Measurements from ENCODE around the gene REV1. TPM values are rescaled to one million over a fixed set of nuclear protein-coding genes. Genes with fewer than 3 reads are reported as not detected.
"Not testable (repeated sequence)": the region's sequence is repeated elsewhere in the genome, so short reads cannot be mapped to it uniquely, and the experiment has no call there.

Gene REV1
- total RNA-seq, 1 experiment from 2014 or later: 11.7 TPM

DNA sequence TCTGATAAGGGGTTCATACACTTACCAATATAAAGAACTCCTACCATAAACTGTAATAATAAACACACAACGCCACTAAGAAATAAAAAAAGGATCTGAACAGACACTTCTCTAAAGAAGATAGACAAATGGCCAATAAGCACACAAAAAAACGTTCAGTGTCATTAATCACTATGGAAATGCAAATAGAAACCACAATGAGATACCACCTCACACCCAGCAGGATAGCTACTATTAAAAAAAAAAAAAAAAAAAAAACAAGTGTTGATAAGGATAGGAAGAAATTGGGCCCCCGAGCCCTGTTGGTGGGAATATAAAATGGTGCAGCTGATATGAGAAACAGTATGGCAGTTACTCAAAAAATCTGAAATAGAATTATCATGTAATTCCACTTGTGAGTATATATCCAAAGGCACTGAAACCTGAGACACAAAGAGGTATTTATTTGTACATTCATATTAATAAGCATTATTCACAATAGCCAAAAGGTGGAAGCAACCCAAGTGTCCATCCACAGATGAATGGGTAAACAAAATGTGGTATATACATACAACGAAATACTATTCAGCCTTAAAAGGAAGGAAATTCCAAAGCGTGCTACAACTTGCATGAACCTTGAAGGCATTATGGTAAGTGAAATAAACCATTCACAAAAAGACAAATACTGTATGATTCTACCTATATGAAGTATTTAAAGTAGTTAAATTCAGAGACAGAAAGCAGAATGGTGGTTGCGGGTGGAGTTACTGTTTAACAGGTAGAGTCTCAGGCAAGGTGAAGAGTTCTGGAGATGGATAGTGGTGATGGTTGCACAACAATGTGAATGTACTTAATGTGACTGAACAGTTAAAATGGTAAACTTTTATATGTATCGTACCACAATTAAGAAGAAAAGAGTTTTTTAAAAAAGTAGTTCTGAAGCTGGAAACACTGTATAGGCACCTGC is 17.9 kb downstream of the REV1 start:
- Histone ChIP-seq H3K27me3 (no peaks in the 10 kb centered on the region), H3K4me3 (no peak overlapping the region), H3K36me3 (peaks cover 15% of the 10 kb centered on the region), H3K9me3 (no peaks in the 10 kb centered on the region)
- DNase-seq: no peak

- no peak overlapping the region for H3K4me3 ChIP-seq
- H3K36me3 ChIP-seq: peaks cover 18% of the 10 kb centered on the region
- H3K9me3 ChIP-seq: no peaks in the 10 kb centered on the region
- DNase-seq: no peak
- no peaks in the 10 kb centered on the region for H3K27me3 ChIP-seq
Observed at GRCh38 chr2:99470957-99471356, 18.9 kb downstream of the REV1 start.

DNA sequence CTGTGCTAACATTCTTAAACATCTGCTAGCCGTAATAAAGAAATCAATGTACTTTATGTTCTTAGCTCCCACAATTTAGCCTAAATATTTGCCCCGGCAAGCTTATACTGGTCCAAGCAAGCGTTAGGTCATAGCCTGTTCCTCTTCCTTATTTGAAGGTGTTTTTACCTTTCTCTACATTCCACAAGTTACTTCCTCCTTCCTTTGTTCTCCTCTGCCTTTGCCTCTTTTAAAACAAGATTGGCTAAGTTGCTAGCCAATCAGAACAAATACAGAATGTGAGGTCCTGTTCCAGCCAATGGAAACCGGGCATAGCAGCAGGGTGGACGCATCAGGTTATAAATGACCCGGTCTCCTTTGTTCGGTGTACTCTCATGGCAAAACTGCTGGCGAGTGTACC is 19.4 kb downstream of the REV1 start:
- H3K27me3 ChIP-seq, DNase-seq, H3K9me3 ChIP-seq, H3K4me3 ChIP-seq: not testable (repeated sequence)
- H3K36me3 ChIP-seq: peaks cover 18% of the 10 kb centered on the region

GRCh38 chr2:99469394-99469793 is 20.4 kb downstream of the REV1 start:
- no peaks in the 10 kb centered on the region for H3K9me3 ChIP-seq
- no peak overlapping the region for H3K4me3 ChIP-seq
- DNase-seq: no peak
- no peaks in the 10 kb centered on the region for H3K27me3 ChIP-seq
- H3K36me3 ChIP-seq: peaks cover 18% of the 10 kb centered on the region

- Histone ChIP-seq H3K36me3 (peaks cover 29% of the 10 kb centered on the region), H3K27me3 (no peaks in the 10 kb centered on the region), H3K4me3 (no peak overlapping the region), H3K9me3 (peaks cover 3% of the 10 kb centered on the region; the same call in 1 of the 2 replicates)
- DNase-seq: no peak
Observed at GRCh38 chr2:99468155-99468554, 21.7 kb downstream of the REV1 start.

GRCh38 chr2:99467390-99467789 is 22.4 kb downstream of the REV1 start:
- no peak for DNase-seq
- Histone ChIP-seq H3K36me3 (peaks cover 34% of the 10 kb centered on the region), H3K27me3 (no peaks in the 10 kb centered on the region), H3K9me3 (peaks cover 4% of the 10 kb centered on the region), H3K4me3 (no peak overlapping the region)

- no peak overlapping the region for H3K4me3 ChIP-seq
- H3K9me3 ChIP-seq: peaks cover 11% of the 10 kb centered on the region
- H3K36me3 ChIP-seq: peaks cover 53% of the 10 kb centered on the region
- DNase-seq: no peak
- H3K27me3 ChIP-seq: no peaks in the 10 kb centered on the region
Observed at GRCh38 chr2:99461828-99462483, 27.9 kb downstream of the REV1 start.

GRCh38 chr2:99458529-99458928 is 31.3 kb downstream of the REV1 start:
- Histone ChIP-seq H3K9me3 (peaks cover 8% of the 10 kb centered on the region), H3K4me3 (no peak overlapping the region), H3K36me3 (peaks cover 60% of the 10 kb centered on the region), H3K27me3 (no peaks in the 10 kb centered on the region)
- DNase-seq: no peak

DNA sequence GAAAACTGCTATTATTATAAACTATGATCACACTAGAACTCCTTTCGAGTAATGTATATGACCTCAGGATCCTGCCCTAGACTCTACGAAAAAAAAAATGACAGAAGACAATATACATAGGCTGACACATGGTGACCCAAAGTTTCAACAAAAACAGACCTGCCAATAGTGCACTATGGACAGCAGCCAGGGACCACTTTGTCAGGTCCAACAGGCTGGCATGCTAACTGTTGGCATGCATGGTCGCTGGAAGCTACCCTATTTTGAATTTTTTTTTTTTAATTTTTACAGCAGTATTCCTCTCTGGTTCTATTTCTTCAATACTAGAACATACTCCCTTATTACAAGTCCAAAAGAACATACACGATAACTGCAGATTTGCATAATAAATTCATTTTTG is 38.1 kb downstream of the REV1 start:
- Histone ChIP-seq H3K4me3 (no peak overlapping the region), H3K36me3 (peaks cover 48% of the 10 kb centered on the region), H3K27me3 (no peaks in the 10 kb centered on the region), H3K9me3 (no peaks in the 10 kb centered on the region)
- no peak for DNase-seq

GRCh38 chr2:99451280-99451679 is 38.5 kb downstream of the REV1 start:
- no peak overlapping the region for H3K4me3 ChIP-seq
- DNase-seq: no peak
- H3K9me3 ChIP-seq: no peaks in the 10 kb centered on the region
- H3K36me3 ChIP-seq: peaks cover 48% of the 10 kb centered on the region
- no peaks in the 10 kb centered on the region for H3K27me3 ChIP-seq

- no peak overlapping the region for H3K4me3 ChIP-seq
- no peaks in the 10 kb centered on the region for H3K9me3 ChIP-seq
- DNase-seq: no peak
- H3K36me3 ChIP-seq: peaks cover 40% of the 10 kb centered on the region
- H3K27me3 ChIP-seq: no peaks in the 10 kb centered on the region
Observed at GRCh38 chr2:99450199-99450598, 39.6 kb downstream of the REV1 start.

DNA sequence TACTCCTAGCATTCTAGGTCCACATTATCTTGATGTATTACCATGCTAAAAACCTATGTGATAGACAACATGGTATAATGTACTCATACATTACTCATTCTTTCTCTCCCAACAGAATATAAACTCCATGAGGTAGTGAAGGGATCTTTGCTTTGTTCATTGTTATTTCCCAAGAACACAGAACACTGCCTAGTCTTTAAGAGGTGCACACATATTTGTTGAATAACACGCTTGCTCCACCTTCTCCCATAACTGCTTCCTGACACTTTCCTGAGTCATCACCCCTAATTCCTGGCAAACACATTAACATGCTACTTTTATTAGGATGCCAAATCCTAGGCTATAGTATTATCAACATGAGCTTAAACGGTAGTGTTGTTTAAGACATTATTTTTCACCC is 41.3 kb downstream of the REV1 start:
- Histone ChIP-seq H3K4me3 (no peak overlapping the region), H3K36me3 (peaks cover 33% of the 10 kb centered on the region), H3K9me3 (no peaks in the 10 kb centered on the region), H3K27me3 (no peaks in the 10 kb centered on the region)
- DNase-seq: peak; percentile 38

- no peak overlapping the region for H3K4me3 ChIP-seq
- no peaks in the 10 kb centered on the region for H3K27me3 ChIP-seq
- peaks cover 25% of the 10 kb centered on the region for H3K36me3 ChIP-seq
- no peaks in the 10 kb centered on the region for H3K9me3 ChIP-seq
- no peak for DNase-seq
Observed at GRCh38 chr2:99445065-99445464, 44.8 kb downstream of the REV1 start.

GRCh38 chr2:99444222-99444621 is 45.6 kb downstream of the REV1 start:
- Histone ChIP-seq H3K36me3 (peaks cover 25% of the 10 kb centered on the region), H3K27me3 (no peaks in the 10 kb centered on the region), H3K4me3 (no peak overlapping the region), H3K9me3 (no peaks in the 10 kb centered on the region)
- DNase-seq: no peak

- Histone ChIP-seq H3K36me3 (peaks cover 28% of the 10 kb centered on the region), H3K4me3 (no peak overlapping the region), H3K9me3 (no peaks in the 10 kb centered on the region), H3K27me3 (no peaks in the 10 kb centered on the region)
- DNase-seq: no peak
Observed at GRCh38 chr2:99442837-99443236, 47.0 kb downstream of the REV1 start.

- no peak overlapping the region for H3K4me3 ChIP-seq
- H3K27me3 ChIP-seq: no peaks in the 10 kb centered on the region
- H3K36me3 ChIP-seq: peaks cover 39% of the 10 kb centered on the region
- H3K9me3 ChIP-seq: no peaks in the 10 kb centered on the region
- DNase-seq: no peak
Observed at GRCh38 chr2:99439971-99440505, 49.8 kb downstream of the REV1 start.

DNA sequence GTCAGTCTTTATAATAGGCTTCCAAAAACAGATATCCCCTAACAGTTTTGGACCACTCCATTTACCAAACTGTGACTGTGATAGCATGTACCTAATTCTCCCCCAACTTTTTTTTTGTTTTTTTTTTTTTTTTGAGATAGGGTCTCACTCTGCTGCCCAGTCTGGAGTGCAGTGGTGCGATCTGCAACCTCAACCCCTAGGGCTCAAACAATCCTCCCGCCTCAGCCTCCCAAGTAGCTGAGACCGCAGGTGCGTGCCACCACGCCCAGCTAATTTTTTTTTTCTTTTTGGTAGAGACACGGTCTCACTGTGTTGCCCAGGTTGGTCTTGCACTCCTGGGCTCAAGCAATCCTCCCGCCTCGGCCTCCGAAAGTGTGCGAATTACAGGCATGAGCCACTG is 52.9 kb downstream of the REV1 start:
- Histone ChIP-seq H3K27me3 (no peaks in the 10 kb centered on the region), H3K36me3 (peaks cover 43% of the 10 kb centered on the region), H3K9me3 (no peaks in the 10 kb centered on the region), H3K4me3 (no peak overlapping the region)
- DNase-seq: no peak

Data from MG63 (cell line).